ENCODE results near the gene FBXW8.

GRCh38 chr12:116919706-116920485, 9.1 kb downstream of the FBXW8 start:
- TF ChIP-seq POLR2AphosphoS5 (IDR thresholded peaks at IDR 0.05; ENCODE audit: low read depth, low read length) (no peak), TAF1 (IDR thresholded peaks at IDR 0.05; ENCODE audit: borderline replicate concordance, insufficient read depth, low read length) (no peak)
